Endothelial cell of umbilical vein (primary cell): ENCODE data around the gene KRTAP5-1. TPM values are rescaled to one million over a fixed set of nuclear protein-coding genes. Genes with fewer than 3 reads are reported as not detected.

Source experiments
- BruUV-seq: library from RNA; stranded (reverse); fragments of 400-500 nt; replicated peaks from 2 replicates; lab custom pipeline; 2021; lab: Mats Ljungman, UMichigan
- CTCF ChIA-PET: fragments of 300-600, 350-600 bp; sonication (Branson Sonifier 250); formaldehyde crosslinking; loops from one replicate; lab custom pipeline; 2021; ENCODE audit warnings: antibody characterized with exemption, inconsistent platforms; lab: Charles Lee
- POLR2A ChIA-PET: fragments of 300-600, 350-600 bp; sonication (Branson Sonifier 250); formaldehyde crosslinking; loops from one replicate; lab custom pipeline; 2021; ENCODE audit warnings: antibody characterized with exemption, inconsistent platforms; lab: Charles Lee
- DNase-seq: peaks from one replicate; pipeline ENCODE4 v3.0.0-alpha.2; 2011; ENCODE audit warnings: low read depth, low spot score
- FAIRE-seq: peaks from 2 replicates; lab custom pipeline; 2011; peaks lifted over from hg19 to GRCh38; lab: Jason Lieb, UNC
- H2AFZ ChIP-seq: 2 replicates; pipeline ENCODE4 v1.6.0; 2012; ENCODE audit warnings: low read depth, low read length, control low read depth, inconsistent platforms
- H3K27ac ChIP-seq: 2 replicates; pipeline ENCODE4 v1.5.1; 2011; ENCODE audit warnings: low read depth, mild to moderate bottlenecking, control low read depth, low read length, moderate library complexity; ENCODE audit not compliant: insufficient read depth
- H3K27me3 ChIP-seq, 2 experiments: 2 replicates each; pipeline versions ENCODE4 v1.6.0 to v1.6.1; 2011; ENCODE audit warnings: low read length in 2 of 2, mixed read lengths in 1 of 2; ENCODE audit not compliant: control insufficient read depth in 2 of 2, insufficient read depth in 2 of 2
- H3K36me3 ChIP-seq, 2 experiments: 2 replicates in 1 of 2; 3 replicates in 1 of 2; pipeline ENCODE4 v1.5.1; 2011; ENCODE audit warnings: low read length in 2 of 2, mild to moderate bottlenecking in 1 of 2, moderate library complexity in 1 of 2; ENCODE audit not compliant: control insufficient read depth in 2 of 2, insufficient read depth in 2 of 2; ENCODE audit errors: extremely low read depth in 1 of 2
- H3K4me1 ChIP-seq: 3 replicates; pipeline ENCODE4 v1.5.1; 2011; ENCODE audit warnings: mild to moderate bottlenecking, low read length; ENCODE audit not compliant: control insufficient read depth, insufficient read depth; ENCODE audit errors: extremely low read depth
- H3K4me2 ChIP-seq: 2 replicates; pipeline ENCODE4 v1.6.1; 2011; ENCODE audit warnings: low read length, control low read depth, mixed read lengths; ENCODE audit not compliant: insufficient read depth
- H3K4me3 ChIP-seq, 3 experiments: fragments of 200-600 bp in 1 of 3; sonication (generic), shearing (Covaris generic) in 1 of 3; replicated peaks in 1 of 3; 2 replicates each; pipeline ENCODE4 v1.5.1; 2011 to 2016; ENCODE audit warnings: control low read depth in 3 of 3, low read length in 3 of 3, mild to moderate bottlenecking in 2 of 3, inconsistent platforms in 1 of 3, low read depth in 1 of 3, moderate library complexity in 1 of 3; ENCODE audit not compliant: insufficient read depth in 1 of 3
- H3K79me2 ChIP-seq: 2 replicates; pipeline ENCODE4 v1.6.0; 2012; ENCODE audit warnings: low read length, inconsistent platforms; ENCODE audit not compliant: control insufficient read depth, insufficient read depth
- H3K9ac ChIP-seq: replicated peaks from 2 replicates; pipeline ENCODE3; 2011; ENCODE audit warnings: low read length, control low read depth; ENCODE audit not compliant: insufficient read depth; ENCODE audit errors: extremely low read depth
- H3K9me1 ChIP-seq: replicated peaks from 3 replicates; pipeline ENCODE4 v1.6.0; 2011; ENCODE audit warnings: mild to moderate bottlenecking, low read length; ENCODE audit not compliant: control insufficient read depth, insufficient read depth; ENCODE audit errors: extremely low read depth
- H3K9me3 ChIP-seq: replicated peaks from 2 replicates; pipeline ENCODE4 v1.5.1; 2012; ENCODE audit warnings: low read length, inconsistent platforms; ENCODE audit not compliant: control insufficient read depth, insufficient read depth
- H4K20me1 ChIP-seq: replicated peaks from 2 replicates; pipeline ENCODE3; 2011; ENCODE audit warnings: mild to moderate bottlenecking, low read length; ENCODE audit not compliant: control insufficient read depth, insufficient read depth; ENCODE audit errors: extremely low read depth
- EZH2 ChIP-seq: IDR thresholded peaks from 2 replicates; pipeline ENCODE4 v1.6.1; 2012; ENCODE audit warnings: borderline replicate concordance, low read depth, mild to moderate bottlenecking, moderate library complexity, low read length, inconsistent platforms; ENCODE audit not compliant: severe bottlenecking
- FOS ChIP-seq: IDR thresholded peaks from 2 replicates; pipeline ENCODE4 v1.6.1; 2011; ENCODE audit warnings: mild to moderate bottlenecking, low read length, moderate library complexity, borderline replicate concordance; ENCODE audit not compliant: insufficient read depth
- GATA2 ChIP-seq: IDR thresholded peaks from 2 replicates; pipeline ENCODE4 v1.7.0; 2011; ENCODE audit warnings: low read depth, mild to moderate bottlenecking, moderate library complexity, mixed read lengths, low read length; ENCODE audit not compliant: insufficient read length, insufficient read depth
- JUN ChIP-seq: IDR thresholded peaks from 2 replicates; pipeline ENCODE4 v1.6.1; 2011; ENCODE audit warnings: borderline replicate concordance, low read depth; ENCODE audit not compliant: insufficient read length, insufficient read depth
- MYC ChIP-seq: IDR thresholded peaks from one replicate; pipeline ENCODE4 v1.6.1; 2011; ENCODE audit warnings: mild to moderate bottlenecking, low read depth, low read length
- POLR2A ChIP-seq: IDR thresholded peaks from 2 replicates; pipeline ENCODE4 v1.6.1; 2012; ENCODE audit warnings: low read depth, mild to moderate bottlenecking, control low read depth, low read length
- POLR2AphosphoS5 ChIP-seq: IDR thresholded peaks from 2 replicates; pipeline ENCODE4 v1.6.1; 2012; ENCODE audit warnings: low read depth, mild to moderate bottlenecking, control low read depth, low read length, moderate library complexity; ENCODE audit not compliant: insufficient read depth
- dilution Hi-C: fragments of 300-500 bp; cut with MboI; formaldehyde crosslinking; loops from one replicate; pipeline ENCODE4 v1.15.0; 2019; ENCODE audit warnings: low sequenced_read_pairs; ENCODE audit not compliant: extremely low pct_ligation_motif_present
- intact Hi-C: fragments of 100-400 bp; cut with micrococcal nuclease; formaldehyde crosslinking; loops from one replicate; pipeline ENCODE4 v1.10.0; 2022
- polyA plus RNA-seq, 4 experiments: library from polyadenylated mRNA; depleted of rRNA in 3 of 4; stranded (reverse) in 3 of 4; unstranded in 1 of 4; fragments of >200 nt; gene quantifications; 2 replicates each; pipeline versions ENCODE4 v1.2.1 to v1.2.3, GENCODE V29; 2011 to 2012; ENCODE audit warnings: missing spikeins in 1 of 4
- total RNA-seq: library from RNA; stranded (reverse); gene quantifications from 2 replicates; pipeline ENCODE4 v1.2.3, GENCODE V29; 2021
- TF ChIP-seq, protein P1 (sequence below), 2 donors: IDR thresholded peaks; 1 replicate in 1 of 2; 2 replicates in 1 of 2; pipeline ENCODE4 v1.5.1; 2011; ENCODE audit warnings: low read length in 2 of 2, mild to moderate bottlenecking in 2 of 2, moderate library complexity in 2 of 2, control low read depth in 1 of 2, inconsistent platforms in 1 of 2, low read depth in 1 of 2; ENCODE audit not compliant: insufficient read depth in 1 of 2; ENCODE audit errors: extremely low read depth in 1 of 2
- TF ChIP-seq, protein P2 (sequence below): IDR thresholded peaks from 2 replicates; pipeline ENCODE4 v1.6.1; 2011; ENCODE audit not compliant: insufficient read depth, insufficient read length

KRTAP5-1 gene
- total and polyA plus RNA-seq, 2 donors (not counting 3 experiments of a cell fraction or from before 2014, with no cell fraction given) = not detected

DNA sequence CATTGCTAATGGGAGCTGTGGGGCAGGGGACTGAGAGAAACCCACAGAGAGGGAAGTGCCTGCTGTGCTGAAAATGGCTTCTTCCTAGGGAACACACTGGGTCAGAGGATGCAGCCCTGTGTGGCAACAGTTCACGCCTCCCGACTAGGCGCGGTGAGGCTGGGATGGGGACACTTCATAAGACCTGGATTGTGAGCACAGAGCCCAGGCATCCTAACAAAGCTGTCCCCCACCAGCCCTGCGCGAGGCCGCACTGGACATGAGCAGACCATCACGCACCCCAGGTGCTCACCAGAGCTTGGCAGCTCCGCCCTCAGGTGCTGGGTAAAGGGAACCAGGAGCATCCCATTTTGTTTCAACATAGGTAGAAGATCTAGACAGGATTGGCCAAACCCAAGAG is 38.6 kb upstream of the KRTAP5-1 start:
- no peak for FAIRE-seq
- CTCF ChIA-PET = interaction anchor here (1.5 to 1.6 kb wide), 2 partner anchors 29 to 77 kb away, joined by 4 to 5 read pairs; no protein-coding TSS in a partner anchor
- Histone ChIP-seq H4K20me1 (no peaks in the 10 kb centered on the region), H3K4me1 (no peaks in the 10 kb centered on the region), H3K9me3 (no peaks in the 10 kb centered on the region), H3K4me2 (no peak overlapping the region), H3K9me1 (no peaks in the 10 kb centered on the region), H3K36me3 (no peaks in the 10 kb centered on the region), H2AFZ (no peak overlapping the region), H3K27me3 (peaks cover 0 to 3% of the 10 kb centered on the region in 2 experiments), H3K27ac (no peak overlapping the region), H3K79me2 (no peaks in the 10 kb centered on the region), H3K9ac (no peak overlapping the region), H3K4me3 (no peak overlapping the region)
- TF ChIP-seq, protein P1, sequence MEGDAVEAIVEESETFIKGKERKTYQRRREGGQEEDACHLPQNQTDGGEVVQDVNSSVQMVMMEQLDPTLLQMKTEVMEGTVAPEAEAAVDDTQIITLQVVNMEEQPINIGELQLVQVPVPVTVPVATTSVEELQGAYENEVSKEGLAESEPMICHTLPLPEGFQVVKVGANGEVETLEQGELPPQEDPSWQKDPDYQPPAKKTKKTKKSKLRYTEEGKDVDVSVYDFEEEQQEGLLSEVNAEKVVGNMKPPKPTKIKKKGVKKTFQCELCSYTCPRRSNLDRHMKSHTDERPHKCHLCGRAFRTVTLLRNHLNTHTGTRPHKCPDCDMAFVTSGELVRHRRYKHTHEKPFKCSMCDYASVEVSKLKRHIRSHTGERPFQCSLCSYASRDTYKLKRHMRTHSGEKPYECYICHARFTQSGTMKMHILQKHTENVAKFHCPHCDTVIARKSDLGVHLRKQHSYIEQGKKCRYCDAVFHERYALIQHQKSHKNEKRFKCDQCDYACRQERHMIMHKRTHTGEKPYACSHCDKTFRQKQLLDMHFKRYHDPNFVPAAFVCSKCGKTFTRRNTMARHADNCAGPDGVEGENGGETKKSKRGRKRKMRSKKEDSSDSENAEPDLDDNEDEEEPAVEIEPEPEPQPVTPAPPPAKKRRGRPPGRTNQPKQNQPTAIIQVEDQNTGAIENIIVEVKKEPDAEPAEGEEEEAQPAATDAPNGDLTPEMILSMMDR (IDR thresholded peaks at IDR 0.05; ENCODE audit: extremely low read depth in 1 of 2, insufficient read depth in 1 of 2, low read depth in 1 of 2, low read length in 2 of 2) = no peak
- TF ChIP-seq, protein P2, sequence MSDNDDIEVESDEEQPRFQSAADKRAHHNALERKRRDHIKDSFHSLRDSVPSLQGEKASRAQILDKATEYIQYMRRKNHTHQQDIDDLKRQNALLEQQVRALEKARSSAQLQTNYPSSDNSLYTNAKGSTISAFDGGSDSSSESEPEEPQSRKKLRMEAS = no peak
- no peak for TF ChIP-seq FOS
- TF ChIP-seq EZH2 = no peak
- no peak for TF ChIP-seq JUN
- no peak for TF ChIP-seq MYC
- TF ChIP-seq POLR2A = no peak
- no peak for TF ChIP-seq GATA2
- no peak for TF ChIP-seq POLR2AphosphoS5
- intact Hi-C loops (no loop called here), dilution Hi-C loops (no loop called here)
- no peak for DNase-seq
- no TSS peak for BruUV-seq
- POLR2A ChIA-PET = no interaction called here
